ENCODE data around the gene CRY2.

The CRY2 gene

DNA sequence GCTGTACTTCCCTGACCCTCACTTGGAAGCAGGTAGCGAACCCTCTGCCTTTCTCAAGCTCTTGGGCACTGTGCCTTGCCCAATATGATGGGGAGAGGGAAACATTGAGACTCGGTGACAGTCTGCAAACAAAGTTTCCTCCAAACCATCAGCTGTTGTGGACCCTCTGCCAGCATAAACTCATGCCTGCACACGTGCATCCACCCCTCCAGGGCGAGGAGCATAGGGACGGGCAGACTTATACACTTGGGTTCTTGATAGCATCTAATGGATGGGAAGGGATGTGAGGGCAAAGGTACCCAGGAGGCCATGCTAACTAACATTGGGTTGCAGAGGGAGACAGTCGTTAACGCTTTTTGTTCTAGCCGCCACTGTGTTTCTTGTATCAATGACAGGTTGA, 29.9 kb downstream of the CRY2 start:
- in situ Hi-C loops (cut with MboI; ENCODE audit: low sequenced_read_pairs, unreplicated experiment): no loop called here
- DNase-seq (ENCODE audit: low spot score): no peak
- TF ChIP-seq, protein P1, sequence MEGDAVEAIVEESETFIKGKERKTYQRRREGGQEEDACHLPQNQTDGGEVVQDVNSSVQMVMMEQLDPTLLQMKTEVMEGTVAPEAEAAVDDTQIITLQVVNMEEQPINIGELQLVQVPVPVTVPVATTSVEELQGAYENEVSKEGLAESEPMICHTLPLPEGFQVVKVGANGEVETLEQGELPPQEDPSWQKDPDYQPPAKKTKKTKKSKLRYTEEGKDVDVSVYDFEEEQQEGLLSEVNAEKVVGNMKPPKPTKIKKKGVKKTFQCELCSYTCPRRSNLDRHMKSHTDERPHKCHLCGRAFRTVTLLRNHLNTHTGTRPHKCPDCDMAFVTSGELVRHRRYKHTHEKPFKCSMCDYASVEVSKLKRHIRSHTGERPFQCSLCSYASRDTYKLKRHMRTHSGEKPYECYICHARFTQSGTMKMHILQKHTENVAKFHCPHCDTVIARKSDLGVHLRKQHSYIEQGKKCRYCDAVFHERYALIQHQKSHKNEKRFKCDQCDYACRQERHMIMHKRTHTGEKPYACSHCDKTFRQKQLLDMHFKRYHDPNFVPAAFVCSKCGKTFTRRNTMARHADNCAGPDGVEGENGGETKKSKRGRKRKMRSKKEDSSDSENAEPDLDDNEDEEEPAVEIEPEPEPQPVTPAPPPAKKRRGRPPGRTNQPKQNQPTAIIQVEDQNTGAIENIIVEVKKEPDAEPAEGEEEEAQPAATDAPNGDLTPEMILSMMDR (IDR thresholded peaks at IDR 0.05; ENCODE audit: borderline replicate concordance, control extremely low read depth, extremely low read depth, insufficient read depth, missing control alignments): no peak

DNA sequence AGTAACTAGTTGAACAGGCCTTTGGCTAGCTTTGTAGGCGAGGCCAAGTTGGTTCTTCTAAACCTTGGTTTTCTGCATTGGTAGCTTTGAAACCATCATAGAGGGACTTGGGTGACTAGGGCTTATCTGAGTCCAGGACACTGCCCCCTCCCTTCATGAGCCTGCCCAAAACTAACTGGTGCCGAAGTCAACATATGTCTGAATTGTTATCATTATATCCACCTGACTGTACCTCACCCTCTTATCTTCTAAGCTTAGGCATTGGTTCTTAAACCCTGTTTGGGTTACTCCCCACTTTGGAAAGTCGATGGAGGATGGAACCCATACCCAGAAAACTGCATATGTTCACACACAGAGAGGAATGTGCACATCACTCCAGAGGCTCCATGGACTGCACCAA, 30.6 kb downstream of the CRY2 start:
- in situ Hi-C loops (cut with MboI; ENCODE audit: low sequenced_read_pairs, unreplicated experiment): no loop called here
- DNase-seq (ENCODE audit: low spot score): no peak
- TF ChIP-seq, protein P1 (IDR thresholded peaks at IDR 0.05; ENCODE audit: borderline replicate concordance, control extremely low read depth, extremely low read depth, insufficient read depth, missing control alignments): no peak

DNA sequence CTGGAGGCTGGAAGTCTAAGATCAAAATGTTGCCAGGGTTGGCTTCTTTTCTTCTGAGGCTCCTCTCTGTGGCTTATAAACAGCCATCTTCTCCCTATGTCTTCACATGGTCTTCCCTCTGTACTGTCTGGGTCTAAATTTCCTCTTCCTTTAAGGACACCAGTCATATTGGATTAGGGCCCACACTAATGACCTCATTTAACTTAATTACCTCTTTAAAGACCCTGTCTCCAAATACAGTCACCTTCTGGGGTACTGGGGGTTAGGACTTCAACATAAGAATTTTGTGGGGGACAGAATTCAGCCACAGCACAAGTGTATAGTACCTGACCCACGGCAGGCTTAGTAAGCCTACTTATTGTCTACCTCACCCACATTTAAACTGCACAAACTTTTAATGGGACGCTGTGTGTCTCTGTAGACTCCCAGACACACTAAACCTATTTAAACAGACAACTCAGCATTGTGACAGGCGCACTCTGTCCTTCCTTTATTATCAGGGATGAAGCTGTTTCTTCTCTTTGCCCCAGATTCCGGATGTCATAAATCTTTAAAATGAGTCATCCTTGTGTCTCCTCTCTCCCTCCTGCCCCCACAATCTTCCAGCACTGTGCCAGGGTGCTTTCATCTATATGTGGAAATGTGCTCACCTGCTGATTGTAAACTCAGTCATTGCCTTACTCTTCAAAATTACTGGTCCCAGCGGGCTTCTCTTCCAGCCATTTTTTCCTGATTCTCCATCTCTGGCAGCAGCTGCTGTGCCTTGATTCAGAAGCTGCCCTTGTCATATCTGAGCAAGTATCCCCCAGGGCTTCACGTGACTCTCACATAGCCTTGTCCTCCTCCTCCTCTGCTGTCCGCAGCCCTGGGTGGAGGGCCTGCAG, 32.8 kb downstream of the CRY2 start:
- in situ Hi-C loops (cut with MboI; ENCODE audit: low sequenced_read_pairs, unreplicated experiment): no loop called here
- no peak for DNase-seq (ENCODE audit: low spot score)
- TF ChIP-seq, protein P1 (IDR thresholded peaks at IDR 0.05; ENCODE audit: borderline replicate concordance, control extremely low read depth, extremely low read depth, insufficient read depth, missing control alignments): no peak

DNA sequence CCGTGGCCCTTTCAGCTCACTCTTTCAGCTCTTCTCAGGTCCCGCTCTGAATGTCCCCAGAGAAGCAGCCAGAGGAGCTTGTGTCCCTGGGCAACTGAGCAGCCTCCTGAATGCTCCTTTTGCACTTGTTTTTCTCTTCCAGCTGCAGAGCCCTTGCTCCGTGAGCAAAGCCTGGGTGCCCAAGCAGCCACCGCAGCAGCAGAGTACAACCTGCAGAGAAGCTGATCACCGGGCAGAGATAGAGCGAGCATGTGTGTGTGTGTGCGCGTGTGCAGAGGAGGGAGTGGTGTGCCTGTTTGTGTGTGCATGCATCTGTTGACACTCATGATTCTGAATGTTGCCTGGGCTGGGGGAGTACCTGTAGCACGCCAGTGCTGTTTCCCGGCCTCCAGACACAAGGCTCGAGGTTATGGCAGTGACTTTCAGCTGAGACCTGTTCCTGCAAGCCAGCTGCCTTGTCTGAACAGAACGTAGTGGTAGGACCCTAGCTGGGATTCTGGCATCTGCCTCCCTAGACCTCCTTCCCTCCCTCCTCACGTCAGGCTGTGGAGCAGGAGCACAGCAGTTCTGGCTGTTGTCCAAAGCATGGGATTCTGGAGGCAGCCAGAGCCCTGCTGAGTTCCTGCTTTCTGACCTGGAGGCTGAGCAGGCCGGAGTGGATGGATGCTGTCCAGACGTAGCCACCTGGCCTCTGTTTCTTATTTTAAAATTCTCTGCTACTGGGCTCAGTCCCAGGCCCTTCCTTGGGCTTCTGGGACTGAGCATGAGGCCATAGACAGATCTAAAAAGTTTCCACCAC, 33.7 kb downstream of the CRY2 start:
- DNase-seq (ENCODE audit: low spot score): no peak
- in situ Hi-C loops (cut with MboI; ENCODE audit: low sequenced_read_pairs, unreplicated experiment): no loop called here
- TF ChIP-seq, protein P1 (IDR thresholded peaks at IDR 0.05; ENCODE audit: borderline replicate concordance, control extremely low read depth, extremely low read depth, insufficient read depth, missing control alignments): no peak

DNA sequence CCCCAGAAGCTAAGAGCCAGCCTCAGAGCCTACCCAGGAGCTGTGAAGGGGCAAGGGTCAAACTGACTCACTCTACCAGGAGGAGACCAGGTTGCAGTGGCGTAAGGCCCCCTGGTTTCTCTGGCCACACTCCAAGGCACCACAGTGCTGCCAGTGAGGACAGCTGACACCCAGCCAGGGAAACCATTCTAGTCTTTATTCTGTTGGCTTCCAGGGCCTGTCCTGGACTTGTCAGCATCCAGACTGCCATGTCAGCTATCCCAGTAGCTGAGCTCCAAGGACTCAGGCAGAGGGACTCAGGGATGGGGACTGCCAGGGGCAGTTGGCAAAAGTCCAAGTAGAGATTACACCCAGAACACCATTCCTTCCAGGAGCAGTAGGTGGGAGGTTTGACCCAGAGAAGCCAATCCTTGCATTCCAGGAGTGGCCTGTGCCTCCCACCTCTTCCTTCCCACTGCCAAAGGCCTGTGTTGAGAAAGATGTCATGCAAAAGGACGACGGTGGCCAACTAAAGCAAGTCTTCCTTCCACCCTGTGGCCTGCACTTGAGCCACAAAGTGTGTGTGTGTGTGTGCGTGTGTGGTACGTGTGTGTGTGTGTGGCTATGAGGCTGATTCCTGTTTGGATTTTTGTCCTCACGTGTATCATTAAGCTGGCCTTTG, 34.6 kb downstream of the CRY2 start:
- in situ Hi-C loops (cut with MboI; ENCODE audit: low sequenced_read_pairs, unreplicated experiment): no loop called here
- DNase-seq (ENCODE audit: low spot score): no peak
- TF ChIP-seq, protein P1 (IDR thresholded peaks at IDR 0.05; ENCODE audit: borderline replicate concordance, control extremely low read depth, extremely low read depth, insufficient read depth, missing control alignments): no peak

DNA sequence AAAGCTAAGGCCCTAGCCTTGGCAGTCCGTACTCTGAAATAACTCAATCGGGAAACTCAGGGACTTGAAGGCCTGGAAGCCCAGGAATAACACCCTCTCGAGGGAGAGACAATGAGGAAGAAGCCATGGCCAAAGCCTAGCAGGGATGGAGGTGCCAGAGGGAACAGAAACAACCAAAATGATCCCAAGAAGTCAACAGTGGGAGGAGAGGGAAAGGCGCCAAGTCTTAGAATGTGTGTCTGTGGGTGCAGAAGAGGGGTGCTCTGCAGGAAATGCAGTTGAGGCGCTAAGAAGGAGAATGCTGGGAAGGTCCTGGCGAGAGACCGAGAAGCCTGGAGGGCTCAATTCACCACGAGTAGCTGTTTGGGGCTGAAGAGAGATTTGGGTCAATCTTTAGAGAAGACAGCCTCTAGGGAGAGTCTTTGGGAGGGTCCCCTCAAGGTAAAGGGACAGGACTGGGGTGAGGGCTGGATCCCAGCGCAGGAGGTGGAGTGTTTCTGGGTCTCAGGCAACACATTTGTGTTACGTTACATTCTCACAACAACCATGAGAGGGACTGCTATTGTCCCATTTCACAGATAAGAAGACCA, 37.4 kb downstream of the CRY2 start:
- DNase-seq (ENCODE audit: low spot score): no peak
- TF ChIP-seq, protein P1 (IDR thresholded peaks at IDR 0.05; ENCODE audit: borderline replicate concordance, control extremely low read depth, extremely low read depth, insufficient read depth, missing control alignments): no peak
- in situ Hi-C loops (cut with MboI; ENCODE audit: low sequenced_read_pairs, unreplicated experiment): no loop called here

Measured in GM13976 (cell line).